HG03575 (cell line): ENCODE data around the gene SAA2.
"Not testable (repeated sequence)": the region's sequence is repeated elsewhere in the genome, so short reads cannot be mapped to it uniquely, and the experiment has no call there.

Source experiments
- ATAC-seq: cut with Tn5 transposase; IDR thresholded peaks from one replicate; pipeline ENCODE4 v1.9.1; 2021; ENCODE audit not compliant: unreplicated experiment, insufficient number of reproducible peaks, low FRiP score; ENCODE audit errors: extremely low read depth

Gene SAA2

DNA sequence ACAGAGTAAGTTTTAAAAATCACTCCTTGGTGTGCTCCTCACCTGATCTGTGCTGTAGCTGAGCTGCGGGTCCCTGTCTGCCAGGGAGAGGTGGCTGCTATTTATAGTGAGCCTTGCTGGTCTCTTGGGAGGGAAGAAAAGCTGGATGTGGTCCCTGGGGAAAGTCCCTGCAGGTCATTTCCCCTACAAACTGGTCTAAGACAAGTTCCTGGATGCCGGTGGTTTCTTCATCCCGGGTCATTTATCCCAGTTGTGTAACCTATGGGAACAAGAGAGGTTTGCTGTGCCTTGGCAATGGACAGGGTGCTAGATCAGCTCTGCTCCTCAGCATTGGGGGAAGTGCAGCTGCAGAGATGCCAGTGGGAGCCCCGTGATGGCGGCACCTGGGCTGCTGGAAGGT lies at the start of gene SAA2:
Gene SAA2 (minus strand): TSS at position 108 of the 400 bp plus-strand sequence. CDS start 657 bp downstream, outside the sequence.
- ATAC-seq, result no peak

- ATAC-seq, result no peak
Measured at GRCh38 chr11:18295316-18295715, 46.8 kb upstream of the SAA2 start.

GRCh38 chr11:18294862-18295261 lies 46.4 kb upstream of the SAA2 start:
- ATAC-seq, result no peak

- no peak for ATAC-seq
Measured at GRCh38 chr11:18288911-18289310, 40.4 kb upstream of the SAA2 start.

DNA sequence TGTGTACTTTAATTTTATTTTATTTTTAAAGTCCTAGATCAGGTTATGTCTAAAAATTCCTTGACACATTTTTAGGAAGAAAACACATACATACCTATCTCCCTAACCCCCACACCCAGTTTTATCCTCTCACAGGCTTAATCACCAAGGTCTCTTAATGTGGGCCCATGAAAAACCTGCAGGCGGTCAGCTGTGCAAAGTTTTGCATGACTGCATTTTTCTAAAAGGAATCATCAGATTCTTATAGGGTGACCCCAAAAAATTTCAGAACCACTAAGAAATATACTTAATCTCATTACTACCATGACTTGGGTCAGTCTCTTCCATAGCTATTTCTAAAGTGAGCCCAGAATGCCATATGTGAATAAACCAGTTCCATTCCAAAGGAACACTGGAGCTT lies 37.4 kb upstream of the SAA2 start:
- no peak for ATAC-seq

GRCh38 chr11:18282626-18283025 lies 34.2 kb upstream of the SAA2 start:
- ATAC-seq, result no peak

DNA sequence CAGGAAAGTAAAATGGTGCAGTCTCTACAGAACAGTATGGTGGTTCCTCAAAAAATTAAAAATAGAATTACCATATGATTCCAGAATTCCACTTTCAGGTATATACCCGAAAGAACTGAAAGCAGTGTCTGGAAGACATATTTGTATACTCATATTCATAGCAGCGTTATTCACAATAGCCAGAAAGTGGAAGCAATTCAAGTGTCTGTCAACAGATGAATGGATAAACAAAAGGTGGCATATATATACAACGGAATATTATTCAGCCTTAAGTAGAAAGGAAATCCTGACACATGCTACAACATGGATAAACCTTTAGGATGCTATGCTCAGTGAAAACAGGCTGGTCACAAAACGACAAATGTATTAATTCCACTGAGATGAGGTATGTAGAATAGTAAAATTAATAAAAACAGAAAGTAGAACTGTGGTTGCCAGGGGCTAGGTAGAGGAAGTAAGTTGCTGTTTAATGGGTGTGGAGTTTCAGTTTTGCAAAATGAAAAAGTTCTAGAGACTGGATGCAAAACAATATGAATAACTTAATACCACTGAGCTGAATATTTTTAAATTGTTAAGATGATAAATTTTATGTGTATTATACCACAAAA lies 32.1 kb upstream of the SAA2 start:
- ATAC-seq, result peak; percentile 63

DNA sequence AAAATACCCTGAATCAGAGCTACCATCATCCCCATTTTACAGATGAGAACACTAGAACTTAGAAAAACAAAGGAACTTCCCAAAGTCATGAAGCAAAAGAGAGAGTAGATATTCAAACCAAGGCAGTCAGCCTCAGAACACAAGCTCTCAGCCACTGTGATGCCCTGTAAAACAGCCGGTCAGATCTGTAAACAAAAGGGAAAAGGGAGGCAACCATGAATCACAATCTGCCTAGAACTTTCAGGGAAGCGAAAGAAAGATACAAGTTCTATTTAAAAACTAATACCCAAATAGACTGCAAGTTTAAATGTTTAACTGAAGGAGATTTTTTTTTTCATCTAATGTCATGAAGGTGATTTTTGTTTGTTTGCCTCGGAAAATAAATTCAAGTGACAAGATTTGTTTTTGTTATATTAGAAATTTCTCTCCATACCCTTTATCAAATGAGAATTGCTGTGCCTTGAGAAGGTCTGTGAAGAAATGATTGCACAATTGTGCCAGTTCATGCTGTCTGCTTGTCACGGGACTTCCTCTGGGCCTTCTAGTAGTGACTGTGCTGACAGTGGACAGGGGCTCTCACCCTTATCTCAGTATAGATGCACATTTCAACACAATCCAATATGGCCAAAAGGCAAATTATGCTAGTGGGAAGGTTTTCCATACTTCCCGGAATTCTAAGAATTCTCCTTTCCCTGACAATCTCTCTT lies 29.2 kb upstream of the SAA2 start:
- ATAC-seq, result no peak

- ATAC-seq, result no peak
Measured at GRCh38 chr11:18271206-18271605, 22.7 kb upstream of the SAA2 start.

- no peak for ATAC-seq
Measured at GRCh38 chr11:18270102-18270501, 21.6 kb upstream of the SAA2 start.

- ATAC-seq, result not testable (repeated sequence)
Measured at GRCh38 chr11:18269252-18269651, 20.8 kb upstream of the SAA2 start.

DNA sequence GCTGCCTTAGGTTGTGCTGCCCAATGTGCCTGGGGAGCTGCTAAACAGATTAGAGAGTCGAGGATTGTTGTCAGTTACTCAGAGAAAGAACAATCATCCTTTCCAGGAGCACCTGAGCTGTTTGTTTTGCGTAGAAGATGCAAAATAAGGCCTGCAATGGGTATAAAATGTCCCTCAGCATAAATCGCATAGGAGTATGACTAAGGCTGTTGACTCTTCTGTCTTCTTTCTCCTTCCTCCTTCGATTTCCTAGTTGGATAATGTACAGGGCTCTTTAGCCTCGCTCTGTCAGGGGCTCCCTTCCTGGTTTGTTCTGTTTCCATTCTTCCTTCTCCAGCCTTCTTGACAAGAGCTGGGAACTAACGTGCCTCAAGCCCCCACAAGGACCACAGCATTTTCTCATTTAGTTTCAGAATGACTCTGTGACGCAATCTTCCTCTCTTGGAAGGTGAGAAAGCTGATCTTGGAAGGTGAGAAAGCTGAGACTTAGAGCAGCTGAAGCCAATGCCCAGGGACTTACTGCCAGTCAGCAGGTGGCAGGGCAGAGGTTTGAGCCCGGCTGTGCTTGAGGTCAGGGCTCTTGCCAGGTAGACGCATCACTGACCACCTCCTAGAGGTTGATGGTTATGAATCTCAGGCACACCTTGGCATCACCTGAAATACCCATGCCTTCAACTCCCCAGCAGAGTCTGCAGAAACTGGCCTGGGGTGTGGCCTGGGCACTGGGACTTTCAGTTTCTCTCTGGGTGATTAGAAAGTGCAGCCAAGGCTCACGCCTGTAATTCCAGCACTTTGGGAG lies 19.1 kb upstream of the SAA2 start:
- not testable (repeated sequence) for ATAC-seq

- no peak for ATAC-seq
Measured at GRCh38 chr11:18265949-18266348, 17.5 kb upstream of the SAA2 start, which contains the start of gene SAA1. SAA1 (plus strand) TSS chr11:18266264; CDS start chr11:18266888, 624 bp downstream.

DNA sequence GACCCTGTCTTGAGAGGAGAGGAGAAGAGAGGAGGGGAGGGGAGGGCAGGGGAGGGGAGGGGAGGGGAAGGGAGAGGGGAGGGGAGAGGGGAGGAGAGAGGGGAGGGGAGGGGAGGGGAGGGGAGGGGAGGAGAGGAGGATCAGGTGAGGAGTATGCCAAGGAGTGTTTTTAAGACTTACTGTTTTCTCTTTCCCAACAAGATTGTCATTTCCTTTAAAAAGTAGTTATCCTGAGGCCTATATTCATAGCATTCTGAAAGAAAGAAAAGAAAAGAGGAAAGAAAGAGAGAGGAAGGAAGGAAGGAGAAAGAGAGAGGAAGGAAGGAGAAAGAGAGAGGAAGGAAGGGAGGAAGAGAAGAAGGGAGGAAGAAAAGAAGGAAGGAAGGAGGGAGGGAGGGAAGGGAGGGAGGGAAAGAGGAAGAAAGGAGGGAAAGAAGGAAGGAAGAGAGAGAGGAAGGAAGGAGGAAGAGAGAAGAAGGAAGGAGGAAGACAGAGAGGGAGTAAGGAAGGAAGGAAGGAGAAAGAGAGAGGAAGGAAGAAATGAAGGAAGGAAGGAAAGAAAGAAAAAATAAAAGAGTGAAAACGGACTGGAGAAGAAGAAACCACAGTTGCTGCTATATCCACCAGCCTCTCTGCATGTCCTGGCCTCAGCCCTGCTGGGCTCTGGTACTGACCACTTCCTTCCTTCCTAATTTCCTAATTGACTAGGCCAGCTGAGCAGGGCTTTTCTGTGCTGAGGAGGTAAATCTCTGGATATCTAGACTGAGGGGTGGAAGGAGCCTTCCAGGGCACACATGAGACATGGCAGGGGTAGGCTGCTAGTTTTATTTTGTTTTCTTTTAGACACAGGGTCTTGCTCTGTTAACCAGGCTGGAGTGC lies 16.4 kb upstream of the SAA2 start:
- ATAC-seq, result no peak

DNA sequence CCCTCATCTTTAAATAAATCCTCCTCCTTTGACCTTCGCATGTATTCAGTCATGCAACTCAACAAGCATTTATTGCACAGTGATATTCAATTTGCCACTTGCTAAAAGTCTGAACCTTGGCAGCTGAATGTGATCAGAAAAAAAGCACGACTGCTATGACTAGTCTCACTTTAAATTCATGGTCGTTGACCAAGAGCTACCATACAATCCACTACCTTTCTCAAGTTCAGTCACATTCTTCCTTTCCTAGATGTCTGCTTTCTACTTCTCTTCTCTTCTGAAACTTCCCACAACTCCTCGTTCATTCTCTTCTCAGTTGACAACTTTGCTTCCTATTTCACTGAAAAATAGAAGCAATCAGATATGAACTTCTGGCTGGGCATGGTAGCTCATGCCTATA lies 15.6 kb upstream of the SAA2 start:
- ATAC-seq, result no peak

DNA sequence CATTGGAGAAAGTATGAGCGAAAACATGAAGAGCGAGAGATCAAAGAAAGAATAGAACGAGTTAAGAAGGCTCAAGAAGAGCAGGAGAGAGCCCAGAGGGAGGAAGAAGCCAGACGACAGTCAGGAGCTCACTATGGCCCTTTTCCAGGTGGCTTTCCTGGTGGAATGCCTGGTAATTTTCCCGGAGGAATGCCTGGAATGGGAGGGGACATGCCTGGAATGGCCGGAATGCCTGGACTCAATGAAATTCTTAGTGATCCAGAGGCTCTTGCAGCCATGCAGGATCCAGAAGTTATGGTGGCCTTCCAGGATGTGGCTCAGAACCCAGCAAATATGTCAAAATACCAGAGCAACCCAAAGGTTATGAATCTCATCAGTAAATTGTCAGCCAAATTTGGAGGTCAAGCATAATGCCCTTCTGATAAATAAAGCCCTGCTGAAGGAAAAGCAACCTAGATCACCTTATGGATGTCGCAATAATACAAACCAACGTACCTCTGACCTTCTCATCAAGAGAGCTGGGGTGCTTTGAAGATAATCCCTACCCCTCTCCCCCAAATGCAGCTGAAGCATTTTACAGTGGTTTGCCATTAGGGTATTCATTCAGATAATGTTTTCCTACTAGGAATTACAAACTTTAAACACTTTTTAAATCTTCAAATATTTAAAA lies 14.3 kb upstream of the SAA2 start:
- ATAC-seq, result not testable (repeated sequence)

DNA sequence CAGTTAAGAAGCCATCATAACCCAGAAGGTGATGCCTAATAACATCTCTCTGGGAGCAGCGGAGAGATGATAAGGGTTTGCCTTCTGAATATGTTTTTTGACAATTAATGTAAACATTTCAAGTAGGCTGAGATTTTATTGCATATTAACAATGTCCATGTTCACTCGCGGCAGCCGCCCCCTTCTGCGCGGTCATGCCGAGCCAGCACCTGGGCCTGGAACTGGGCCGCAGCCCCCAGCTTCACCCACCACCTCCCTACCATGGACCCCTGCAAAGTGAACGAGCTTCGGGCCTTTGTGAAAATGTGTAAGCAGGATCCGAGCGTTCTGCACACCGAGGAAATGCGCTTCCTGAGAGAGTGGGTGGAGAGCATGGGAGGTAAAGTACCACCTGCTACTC lies 13.3 kb upstream of the SAA2 start:
- no peak for ATAC-seq

- ATAC-seq, result no peak
Measured at GRCh38 chr11:18259259-18259658, 10.8 kb upstream of the SAA2 start.
